Measurements from ENCODE around the gene CASZ1. TPM values are rescaled to one million over a fixed set of nuclear protein-coding genes. Genes with fewer than 3 reads are reported as not detected.

CASZ1 gene
- polyA plus RNA-seq, 2 of the 4 experiments (the other 2 are of a cell fraction), result 0.52 to 1.2 TPM

- peak; percentile 51; the same call in 1 of the 2 replicates for TF ChIP-seq MAX (IDR thresholded peaks at IDR 0.05)
- TF ChIP-seq HEYL (CRISPR knock-in tag; IDR thresholded peaks at IDR 0.05), result no peak
- TF ChIP-seq HOXB13 (CRISPR knock-in tag; IDR thresholded peaks at IDR 0.05; ENCODE audit: low read depth), result no peak
- TF ChIP-seq MAZ (IDR thresholded peaks at IDR 0.05; ENCODE audit: borderline replicate concordance, low read depth, low read length), result no peak
- TF ChIP-seq PBX3 (IDR thresholded peaks at IDR 0.05), result no peak
- no peak for TF ChIP-seq PHF8 (IDR thresholded peaks at IDR 0.05; ENCODE audit: borderline replicate concordance, low read depth)
- TF ChIP-seq CBX8 (IDR thresholded peaks at IDR 0.05), result no peak
- no peak for TF ChIP-seq CBX2 (IDR thresholded peaks at IDR 0.05; ENCODE audit: borderline replicate concordance, low read depth)
- no peak for TF ChIP-seq KDM1A (IDR thresholded peaks at IDR 0.05; ENCODE audit: low read depth)
- TF ChIP-seq FOXS1 (CRISPR knock-in tag; IDR thresholded peaks at IDR 0.05), result no peak; the same call in 1 of the 2 replicates
- no peak for TF ChIP-seq MYC (IDR thresholded peaks at IDR 0.05; ENCODE audit: borderline replicate concordance, low read length)
- TF ChIP-seq TP53 (CRISPR knock-in tag; IDR thresholded peaks at IDR 0.05), result no peak
- no peak for TF ChIP-seq HOXA7 (CRISPR knock-in tag; IDR thresholded peaks at IDR 0.05)
- TF ChIP-seq NPAS2 (CRISPR knock-in tag; IDR thresholded peaks at IDR 0.05; ENCODE audit: borderline replicate concordance), result no peak
- no peak for TF ChIP-seq EHMT2 (IDR thresholded peaks at IDR 0.05; ENCODE audit: low read depth)
- TF ChIP-seq RNF2 (IDR thresholded peaks at IDR 0.05; ENCODE audit: borderline replicate concordance, low read depth), result no peak
- TF ChIP-seq USF2 (IDR thresholded peaks at IDR 0.05), result no peak
- TF ChIP-seq FOSB (CRISPR knock-in tag; IDR thresholded peaks at IDR 0.05), result no peak
- peak in 1 of 2 experiments; percentile 66; a peak in 2 of 4 replicates for TF ChIP-seq CEBPB (IDR thresholded peaks at IDR 0.05)
- no peak for TF ChIP-seq ATOH8 (CRISPR knock-in tag; IDR thresholded peaks at IDR 0.05; ENCODE audit: low read depth)
- TF ChIP-seq HDAC2 (IDR thresholded peaks at IDR 0.05), result no peak
- TF ChIP-seq JUN (IDR thresholded peaks at IDR 0.05), result peak in 1 of 2 experiments; percentile 50; a peak in 1 of 5 replicates
- no peak for TF ChIP-seq RFX5 (IDR thresholded peaks at IDR 0.05)
- no peak for TF ChIP-seq RAD21 (conservative IDR thresholded peaks at IDR 0.05 in 1 of 2, IDR thresholded peaks at IDR 0.05 in 1 of 2)
- 0 out of 2 replicates have a peak, but pooled peaks have one; percentile 44 for TF ChIP-seq HOXB5 (CRISPR knock-in tag; IDR thresholded peaks at IDR 0.05)
These were observed 197.1 kb downstream of the CASZ1 start (continued) for GRCh38 chr1:10599194-10599861.

- no peaks in the 10 kb centered on the region for H3K9me3 ChIP-seq
- DNase-seq (ENCODE audit: low read depth in 1 of 2, low spot score in 1 of 2), result peak in 1 of 2 experiments; percentile 50
- TF ChIP-seq CTCF (IDR thresholded peaks at IDR 0.05) (peak; percentile 17; the same call in 1 of the 3 replicates), FOXS1 (CRISPR knock-in tag; IDR thresholded peaks at IDR 0.05) (no peak), ZFP36 (IDR thresholded peaks at IDR 0.05; ENCODE audit: borderline replicate concordance, partially characterized antibody) (no peak), RAD21 (conservative IDR thresholded peaks at IDR 0.05 in 1 of 2, IDR thresholded peaks at IDR 0.05 in 1 of 2) (peak; percentile 24 to 39; a peak in 2 of 5 replicates), HOXA7 (CRISPR knock-in tag; IDR thresholded peaks at IDR 0.05) (no peak), SMC3 (IDR thresholded peaks at IDR 0.05) (0 out of 3 replicates have a peak, but pooled peaks have one; percentile 7), HDAC2 (IDR thresholded peaks at IDR 0.05) (no peak), JUNB (IDR thresholded peaks at IDR 0.05) (no peak), GATA3 (IDR thresholded peaks at IDR 0.05; ENCODE audit: borderline replicate concordance) (no peak), REST (IDR thresholded peaks at IDR 0.05) (no peak), POLR2A (IDR thresholded peaks at IDR 0.05; ENCODE audit: low read length) (no peak), JUN (IDR thresholded peaks at IDR 0.05) (no peak)
- peaks cover 59% of the 10 kb centered on the region for H3K4me1 ChIP-seq
- H3K4me3 ChIP-seq, result no peak overlapping the region
- FAIRE-seq, result no peak
- H3K4me2 ChIP-seq, result peak overlapping the region; percentile 79
- POLR2A ChIA-PET, result no interaction called here
- peak overlapping the region; percentile 88 to 92 for H3K27ac ChIP-seq
- CTCF ChIA-PET, result no interaction called here
- peak in 1 of 2 experiments; percentile 17; a peak in 1 of 6 replicates for ATAC-seq
- 89% methylated on average over 6 of the region's 6 CpGs for WGBS (ENCODE audit: missing lambda C conversion rate)
These were observed 198.1 kb downstream of the CASZ1 start for GRCh38 chr1:10598389-10598702.
